Epithelial cell of prostate (primary cell): Measurements from ENCODE around the gene STK38L.

Source experiments
- DNase-seq: peaks from one replicate; pipeline ENCODE4 v3.0.0-alpha.2; 2011; ENCODE audit warnings: low read depth, low spot score
- H3K27ac ChIP-seq: fragments of 450-650 bp; 2 replicates; pipeline ENCODE4 v1.5.1; 2017; ENCODE audit warnings: mild to moderate bottlenecking

Gene STK38L

GRCh38 chr12:27272373-27273028 lies 28.4 kb downstream of the STK38L start:
- no peak overlapping the region for H3K27ac ChIP-seq
- DNase-seq, result no peak

DNA sequence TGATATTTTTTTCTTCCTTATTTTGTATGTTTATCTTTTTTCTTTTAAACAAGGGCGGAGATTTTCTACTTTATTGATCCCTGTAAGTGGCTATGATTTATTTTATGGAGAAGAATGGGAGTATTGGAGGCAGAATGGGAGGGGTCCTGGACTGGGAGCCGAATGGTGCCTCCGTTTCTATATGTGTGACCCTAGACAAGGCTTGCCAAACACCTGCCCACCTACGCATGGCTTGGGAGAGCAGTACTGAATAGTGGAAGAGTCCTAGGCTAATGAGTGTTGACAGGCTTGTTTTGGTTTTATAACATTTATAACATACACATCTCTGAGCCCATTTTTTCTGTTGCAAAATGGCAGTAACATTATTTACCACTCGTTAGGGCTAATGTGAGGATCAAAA lies 29.0 kb downstream of the STK38L start:
- no peak for DNase-seq
- no peak overlapping the region for H3K27ac ChIP-seq

GRCh38 chr12:27274706-27275105 lies 30.6 kb downstream of the STK38L start:
- H3K27ac ChIP-seq, result no peak overlapping the region
- no peak for DNase-seq

- DNase-seq, result no peak
- no peak overlapping the region for H3K27ac ChIP-seq
Observed at GRCh38 chr12:27276275-27276674, 32.2 kb downstream of the STK38L start.

GRCh38 chr12:27277846-27278260 lies 33.8 kb downstream of the STK38L start:
- H3K27ac ChIP-seq, result no peak overlapping the region
- no peak for DNase-seq

- no peak for DNase-seq
- no peak overlapping the region for H3K27ac ChIP-seq
Observed at GRCh38 chr12:27279826-27280225, 35.7 kb downstream of the STK38L start.

- DNase-seq, result no peak
Observed at GRCh38 chr12:27280412-27280811, 36.3 kb downstream of the STK38L start.

GRCh38 chr12:27282754-27283153 lies 38.7 kb downstream of the STK38L start:
- no peak overlapping the region for H3K27ac ChIP-seq
- no peak for DNase-seq

More at GRCh38 chr12:27280412-27280811, 36.3 kb downstream of the STK38L start:
- H3K27ac ChIP-seq, result no peak overlapping the region

DNA sequence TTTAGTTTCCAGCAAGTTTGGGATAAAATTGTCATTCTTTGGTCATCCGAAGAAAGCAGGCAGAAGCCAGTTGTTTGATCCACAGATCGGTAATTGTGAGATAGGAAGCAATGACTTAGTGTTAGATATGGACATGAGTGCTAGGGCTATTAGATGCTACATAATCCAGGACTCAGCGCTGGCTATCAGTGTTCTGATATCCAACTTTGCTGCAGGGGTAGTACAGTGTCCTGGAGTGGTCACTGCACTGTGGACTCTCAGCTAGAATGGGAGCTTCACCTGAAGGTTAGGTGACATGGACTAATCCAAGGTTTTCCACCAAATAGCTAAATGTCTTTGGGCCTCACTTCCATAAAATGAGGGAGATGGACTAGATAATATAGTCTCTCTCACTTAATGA lies 39.9 kb downstream of the STK38L start:
- DNase-seq, result no peak
- H3K27ac ChIP-seq, result no peak overlapping the region

DNA sequence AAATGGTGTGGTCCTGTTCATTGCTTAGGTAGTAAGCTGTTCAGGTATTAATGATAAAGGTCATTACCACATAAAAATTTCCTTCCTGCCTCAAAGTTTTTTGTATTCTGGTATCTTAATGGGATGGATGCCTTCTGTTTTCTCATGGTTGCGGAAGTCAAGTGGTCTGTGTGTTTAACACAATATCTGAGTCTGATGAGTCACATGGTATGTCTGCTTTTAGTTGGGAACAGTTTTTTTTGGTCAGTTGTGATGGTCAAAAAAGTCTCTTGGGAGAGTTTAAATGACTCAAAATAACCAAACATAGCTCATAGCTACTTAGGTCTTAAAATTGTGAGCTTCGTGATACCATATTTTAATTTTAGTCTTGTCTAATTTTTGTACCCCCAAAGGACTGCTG lies 40.7 kb downstream of the STK38L start:
- H3K27ac ChIP-seq, result no peak overlapping the region
- DNase-seq, result no peak

DNA sequence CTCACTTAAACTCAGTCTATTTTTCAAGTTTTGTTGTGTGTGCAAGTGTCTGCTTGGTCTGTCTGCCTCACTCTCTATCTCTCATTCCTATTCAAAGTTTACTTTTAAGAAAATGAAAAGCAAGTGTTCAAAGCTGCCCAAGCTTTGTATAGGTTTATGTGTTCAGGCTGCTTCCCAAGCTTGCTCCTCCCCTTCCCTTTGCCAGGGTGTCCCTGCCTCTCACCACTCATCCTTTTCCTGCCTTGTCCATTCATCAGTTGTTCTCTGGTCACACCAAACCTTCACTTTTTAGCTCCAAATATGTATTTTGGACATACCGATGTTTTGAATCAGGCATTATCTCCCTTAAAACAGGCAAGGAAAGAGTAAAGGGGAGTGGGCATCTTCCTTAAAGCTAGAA lies 41.3 kb downstream of the STK38L start:
- H3K27ac ChIP-seq, result no peak overlapping the region

DNA sequence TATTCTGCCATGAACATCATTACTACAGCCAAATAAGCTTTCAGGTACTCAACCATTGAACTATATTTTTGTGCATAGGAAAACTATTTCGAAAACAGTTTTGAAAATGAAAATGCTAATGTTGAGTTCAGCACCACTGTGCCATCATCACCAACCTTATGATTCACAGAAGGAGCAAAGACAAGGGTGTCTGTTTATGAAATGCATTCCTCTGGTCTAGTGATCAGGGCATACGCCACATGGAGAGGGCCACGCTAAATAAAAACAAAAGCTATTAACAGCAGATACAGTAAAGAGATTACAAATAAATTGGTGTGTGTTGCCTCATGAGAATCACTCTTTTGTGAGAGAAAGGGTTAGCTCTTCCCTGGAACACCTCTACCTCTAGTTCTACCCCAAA lies 45.3 kb downstream of the STK38L start:
- H3K27ac ChIP-seq, result no peak overlapping the region
- no peak for DNase-seq

More for the DNA sequence above, 41.3 kb downstream of the STK38L start:
- DNase-seq, result no peak

GRCh38 chr12:27290501-27291168 lies 46.5 kb downstream of the STK38L start:
- H3K27ac ChIP-seq, result no peak overlapping the region
- no peak for DNase-seq

DNA sequence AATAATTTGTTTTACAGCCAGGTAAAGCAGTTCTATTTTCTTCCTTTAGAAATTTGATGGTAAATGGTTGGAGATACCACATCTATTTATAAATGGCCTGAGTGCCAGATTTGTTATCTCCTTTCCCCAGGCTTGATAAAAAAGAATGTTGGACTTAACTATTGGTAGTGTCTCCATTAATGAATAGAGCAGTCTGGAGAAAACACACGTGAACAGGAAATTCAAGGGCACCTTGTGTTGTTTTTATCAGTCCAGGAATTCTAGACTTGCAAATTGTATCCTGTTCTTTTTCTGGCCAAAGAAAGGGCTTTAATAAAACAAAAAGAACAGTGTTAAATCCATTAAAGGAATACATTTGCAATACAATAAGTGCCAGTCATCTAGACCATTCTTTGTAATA lies 47.8 kb downstream of the STK38L start:
- H3K27ac ChIP-seq, result no peak overlapping the region
- no peak for DNase-seq

DNA sequence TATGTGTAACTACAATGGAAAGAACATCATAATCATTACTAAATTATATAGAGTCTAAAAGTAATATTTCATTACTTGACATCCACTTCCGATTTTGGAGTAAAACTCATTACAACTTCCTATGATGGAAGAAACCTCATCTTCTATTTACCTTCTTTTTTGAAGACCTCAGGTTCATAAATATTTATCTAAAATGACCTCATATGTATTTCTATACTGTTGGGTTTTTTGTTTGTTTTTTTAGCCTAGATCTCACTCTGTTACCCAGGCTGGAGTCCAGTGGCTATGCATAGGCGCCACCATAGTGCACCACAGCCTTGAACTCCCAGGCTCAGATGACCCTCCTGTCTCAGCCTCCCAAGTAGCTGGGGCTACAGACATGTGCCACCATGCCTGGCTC lies 48.6 kb downstream of the STK38L start:
- H3K27ac ChIP-seq, result no peak overlapping the region
- no peak for DNase-seq

- no peak overlapping the region for H3K27ac ChIP-seq
- no peak for DNase-seq
Observed at GRCh38 chr12:27293463-27293862, 49.4 kb downstream of the STK38L start.

DNA sequence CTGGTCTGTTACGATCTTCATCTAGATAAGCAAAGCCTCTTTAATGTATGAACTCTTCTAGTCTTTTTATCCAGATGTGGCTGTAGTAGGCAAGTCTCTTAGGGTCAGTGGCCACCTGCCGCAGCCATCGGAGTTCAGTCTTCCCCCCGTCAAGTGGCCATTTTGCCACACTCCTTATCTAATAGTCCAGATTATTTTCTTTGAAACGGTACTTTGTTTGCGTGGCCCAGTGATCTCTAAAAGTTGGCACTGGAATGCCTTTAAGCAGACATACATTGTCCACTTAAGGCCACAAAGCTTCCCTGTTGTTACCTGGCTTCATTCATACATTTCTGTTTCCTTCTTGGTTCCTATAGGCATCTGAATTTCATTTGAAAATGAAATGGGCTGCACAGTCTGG lies 52.6 kb downstream of the STK38L start:
- no peak overlapping the region for H3K27ac ChIP-seq
- DNase-seq, result no peak

DNA sequence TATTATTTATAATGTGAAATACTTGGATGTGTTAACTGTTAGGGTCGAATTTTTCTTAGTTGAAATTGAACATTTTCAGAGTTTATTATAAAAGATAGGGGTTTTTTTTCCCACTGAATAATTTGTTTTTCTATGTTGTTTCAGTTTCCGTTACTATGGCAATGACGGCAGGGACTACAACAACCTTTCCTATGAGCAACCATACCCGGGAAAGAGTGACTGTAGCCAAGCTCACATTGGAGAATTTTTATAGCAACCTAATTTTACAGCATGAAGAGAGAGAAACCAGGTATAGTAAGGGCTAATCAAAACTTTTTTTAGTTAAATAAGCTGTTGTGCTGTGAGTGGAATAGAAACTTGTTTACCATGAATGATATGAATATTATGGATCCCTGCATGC lies 53.5 kb downstream of the STK38L start:
- H3K27ac ChIP-seq, result no peak overlapping the region
- no peak for DNase-seq

GRCh38 chr12:27299102-27299501 lies 55.0 kb downstream of the STK38L start:
- H3K27ac ChIP-seq, result no peak overlapping the region

GRCh38 chr12:27300226-27300625 lies 56.1 kb downstream of the STK38L start:
- no peak for DNase-seq
- H3K27ac ChIP-seq, result no peak overlapping the region

More at GRCh38 chr12:27299102-27299501, 55.0 kb downstream of the STK38L start:
- DNase-seq, result no peak

DNA sequence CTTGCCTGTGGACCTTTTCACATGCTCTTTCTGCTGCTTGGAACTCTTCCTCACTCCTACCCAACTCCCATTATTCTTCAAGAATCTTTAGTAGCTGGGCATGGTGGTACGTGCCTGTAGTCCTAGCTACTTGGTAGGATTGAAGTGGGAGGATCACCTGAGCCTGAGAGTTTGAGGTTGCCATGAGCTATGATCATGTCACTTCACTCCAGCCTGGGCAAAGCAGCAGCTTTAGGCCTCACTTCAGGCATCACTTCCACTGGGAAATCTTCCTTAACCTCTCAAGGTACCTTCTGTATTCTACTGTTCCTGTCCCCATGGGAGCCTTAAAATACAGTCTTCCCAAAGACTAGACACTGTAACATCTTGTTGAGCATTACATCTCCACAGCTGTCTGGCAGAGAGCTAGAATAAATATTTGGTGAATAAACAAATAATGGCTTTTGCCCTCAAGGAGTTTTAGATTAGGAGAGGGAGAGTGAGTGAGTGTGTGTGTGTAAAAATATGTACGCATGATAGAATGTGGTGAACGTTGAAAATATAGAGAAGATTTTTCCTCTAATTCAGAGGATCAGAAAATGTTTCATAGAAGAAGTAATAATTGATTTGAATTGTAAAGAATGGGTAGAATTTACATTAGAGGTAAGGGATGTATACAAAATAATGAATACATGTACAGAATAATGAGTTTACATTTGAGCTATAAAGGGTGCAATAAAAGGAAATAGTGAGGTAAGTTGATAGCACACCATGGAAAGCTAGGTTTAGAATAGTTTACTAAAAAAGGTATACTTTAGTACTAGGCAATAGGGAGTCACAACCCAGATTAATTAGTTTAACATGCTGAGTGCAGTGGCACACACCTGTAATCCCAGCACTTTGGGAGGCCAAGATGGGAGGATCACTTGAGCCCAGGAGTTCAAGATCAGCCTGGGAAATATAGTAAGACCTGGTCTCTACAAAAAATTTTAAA lies 59.3 kb downstream of the STK38L start:
- no peak overlapping the region for H3K27ac ChIP-seq
- DNase-seq, result no peak
